K562 (cell line): Measurements from ENCODE around the gene SHROOM3. TPM values are rescaled to one million over a fixed set of nuclear protein-coding genes. Genes with fewer than 3 reads are reported as not detected.

Source experiments
- ATAC-seq: fragments of 200-7000 bp; cut with Tn5 transposase; 3 replicates; pipeline ENCODE4 v1.9.1; 2020; ENCODE audit warnings: moderate library complexity
- BruUV-seq: library from RNA; stranded (reverse); fragments of 400-500 nt; replicated peaks from 2 replicates; lab custom pipeline; 2021; lab: Mats Ljungman, UMichigan
- CTCF ChIA-PET: fragments of 300-600 bp; formaldehyde crosslinking; extraction: SDS; loops from one replicate; lab custom pipeline; 2021; ENCODE audit warnings: low intra/inter-chr PET ratio; lab: Yijun Ruan, JAX
- POLR2A ChIA-PET: fragments of 300-600, 350-650 bp; sonication (Branson Sonifier 250); formaldehyde crosslinking; extraction: SDS; loops from one replicate; lab custom pipeline; 2021; ENCODE audit warnings: antibody characterized with exemption, inconsistent platforms; lab: Yijun Ruan, JAX
- DNase-seq, 4 experiments: peaks; one replicate each; pipeline versions ENCODE4 v3.0.0 to v3.0.0-alpha.2; 2011 to 2018; ENCODE audit warnings: low spot score in 3 of 4, mixed read lengths in 3 of 4; ENCODE audit errors: extremely low read depth in 1 of 4
- FAIRE-seq: peaks from 2 replicates; lab custom pipeline; 2011; peaks lifted over from hg19 to GRCh38; lab: Jason Lieb, UNC
- H2AFZ ChIP-seq: 2 replicates; pipeline ENCODE4 v1.6.0; 2011; ENCODE audit warnings: low read depth, low read length, control low read depth, inconsistent platforms
- H3K27ac ChIP-seq: fragments of 200-600 bp; 3 replicates; pipeline ENCODE4 v1.8.0; 2011; ENCODE audit warnings: low read depth, mild to moderate bottlenecking, control low read depth, inconsistent platforms, low read length, moderate library complexity, mixed read lengths; ENCODE audit errors: extremely low read depth
- H3K27me3 ChIP-seq, 2 experiments: fragments of 300-600 bp in 1 of 2; 2 replicates in 1 of 2; 3 replicates in 1 of 2; pipeline versions ENCODE4 v1.6.0 to v1.8.0; 2011; ENCODE audit warnings: inconsistent platforms in 2 of 2, low read length in 2 of 2, mild to moderate bottlenecking in 1 of 2, mixed read lengths in 1 of 2, moderate library complexity in 1 of 2; ENCODE audit not compliant: control insufficient read depth in 2 of 2, insufficient read depth in 2 of 2
- H3K36me3 ChIP-seq: fragments of 300-600 bp; 3 replicates; pipeline ENCODE4 v1.8.0; 2011; ENCODE audit warnings: mild to moderate bottlenecking, low read length, inconsistent platforms; ENCODE audit not compliant: control insufficient read depth, insufficient read depth
- H3K4me1 ChIP-seq, 2 experiments: fragments of 200-600 bp in 1 of 2; replicated peaks in 1 of 2; 2 replicates in 1 of 2; 3 replicates in 1 of 2; pipeline versions ENCODE4 v1.5.1 to v1.8.0; 2011; ENCODE audit warnings: inconsistent platforms in 2 of 2, low read length in 2 of 2, mild to moderate bottlenecking in 1 of 2, mixed read lengths in 1 of 2, moderate library complexity in 1 of 2; ENCODE audit not compliant: control insufficient read depth in 2 of 2, insufficient read depth in 2 of 2
- H3K4me2 ChIP-seq: 2 replicates; pipeline ENCODE4 v1.6.1; 2011; ENCODE audit warnings: low read length, control low read depth, inconsistent platforms, mixed read lengths; ENCODE audit not compliant: insufficient read depth
- H3K4me3 ChIP-seq: fragments of 200-600 bp; sonication (generic), shearing (Covaris generic); 2 replicates; pipeline ENCODE4 v1.5.1; 2016; ENCODE audit warnings: control low read depth, inconsistent platforms
- H3K79me2 ChIP-seq: fragments of 200-600 bp; 3 replicates; pipeline ENCODE4 v1.8.0; 2011; ENCODE audit warnings: low read length, inconsistent platforms; ENCODE audit not compliant: control insufficient read depth, insufficient read depth
- H3K9ac ChIP-seq, 2 experiments: 2 replicates each; pipeline versions ENCODE4 v1.6.0 to v1.6.1; 2011; ENCODE audit warnings: low read depth in 2 of 2, low read length in 2 of 2, control low read depth in 1 of 2, inconsistent platforms in 1 of 2, mild to moderate bottlenecking in 1 of 2, mixed read lengths in 1 of 2; ENCODE audit not compliant: insufficient read depth in 1 of 2
- H3K9me1 ChIP-seq: one replicate; pipeline ENCODE4 v1.6.0; 2011; ENCODE audit warnings: inconsistent platforms, mild to moderate bottlenecking, low read length, moderate library complexity; ENCODE audit not compliant: control insufficient read depth, insufficient read depth
- H3K9me3 ChIP-seq: replicated peaks from 2 replicates; pipeline ENCODE4 v1.5.1; 2011; ENCODE audit warnings: low read depth, low read length, inconsistent platforms; ENCODE audit not compliant: control insufficient read depth, insufficient read depth
- H4K20me1 ChIP-seq: replicated peaks from 2 replicates; pipeline ENCODE4 v1.6.1; 2011; ENCODE audit warnings: low read length, inconsistent platforms, mixed read lengths; ENCODE audit not compliant: control insufficient read depth, insufficient read depth
- ATF7 ChIP-seq: fragments of 450-650 bp; IDR thresholded peaks from 2 replicates; pipeline ENCODE4 v1.7.1; 2014; ENCODE audit warnings: mild to moderate bottlenecking, moderate library complexity
- CREM ChIP-seq: IDR thresholded peaks from 2 replicates; pipeline ENCODE4 v1.6.1; 2014; ENCODE audit warnings: antibody characterized with exemption, low read depth
- DPF2 ChIP-seq: fragments of 450-650 bp; IDR thresholded peaks from 2 replicates; pipeline ENCODE4 v1.6.1; 2016
- EP300 ChIP-seq: IDR thresholded peaks from 2 replicates; pipeline ENCODE4 v1.6.1; 2012; ENCODE audit warnings: low read length, improper control_type of control experiment
- GTF2E2 ChIP-seq: fragments of 200-800 bp; sonication (Bioruptor generic); IDR thresholded peaks from 2 replicates; pipeline ENCODE4 v1.6.1; 2016; ENCODE audit warnings: missing genetic modification characterization, missing compliant biosample characterization
- HIVEP1 ChIP-seq: fragments of 250-450 bp; sonication (Bioruptor Pico); IDR thresholded peaks from 2 replicates; pipeline ENCODE4 v1.4.0; 2020; ENCODE audit warnings: mild to moderate bottlenecking
- NCOA4 ChIP-seq: fragments of 450-650 bp; IDR thresholded peaks from 2 replicates; pipeline ENCODE4 v1.6.1; 2018; ENCODE audit warnings: mild to moderate bottlenecking; ENCODE audit not compliant: partially characterized antibody
- OTX1 ChIP-seq: fragments of 450-650 bp; formaldehyde crosslinking; IDR thresholded peaks from 2 replicates; pipeline ENCODE4 v1.4.0; 2022; ENCODE audit warnings: mild to moderate bottlenecking
- RERE ChIP-seq: sonication (generic); formaldehyde crosslinking; IDR thresholded peaks from 2 replicates; pipeline ENCODE4 v1.8.0; 2023; ENCODE audit warnings: missing genetic modification reagents, mild to moderate bottlenecking, borderline replicate concordance
- ZNF311 ChIP-seq: fragments of 250-450 bp; sonication (Bioruptor Pico); IDR thresholded peaks from 2 replicates; pipeline ENCODE4 v1.4.0; 2020; ENCODE audit warnings: mild to moderate bottlenecking, moderate library complexity
- WGBS: fragments of 100-300 bp; shearing (Covaris generic); methylation state at CpG from one replicate; pipeline ENCODE4 v1.1.6; 2016; ENCODE audit warnings: low coverage, mixed read lengths; ENCODE audit not compliant: insufficient coverage; ENCODE audit errors: missing lambda C conversion rate; 5-methylcytosine and 5-hydroxymethylcytosine counted together
- in situ Hi-C: fragments of 300-500 bp; cut with MboI; formaldehyde crosslinking; loops from 4 replicates; pipeline ENCODE4 v1.15.0; 2018; ENCODE audit warnings: inconsistent platforms, mixed read lengths
- intact Hi-C: fragments of 100-400 bp; cut with micrococcal nuclease; formaldehyde crosslinking; loops from 2 replicates; pipeline ENCODE4 v1.14.2; 2022
- polyA plus RNA-seq, 8 experiments: library from polyadenylated mRNA; depleted of rRNA in 4 of 8; stranded (reverse) in 5 of 8; unstranded in 3 of 8; fragments of >200 nt; fragmentation: Nextera tagmentation in 2 of 8; fragmentation: Illumina TruSeq in 1 of 8; extraction: Ambion mirVana in 2 of 8; extraction: Trizol in 1 of 8; gene quantifications; 2 replicates each; pipeline versions ENCODE4 v1.2.1 to v1.2.3, GENCODE V29; 2011 to 2014; ENCODE audit warnings: inconsistent platforms in 1 of 8, missing spikeins in 1 of 8
- total RNA-seq, 7 experiments: library from RNA; depleted of rRNA in 6 of 7; stranded (reverse); fragments of >200 nt in 6 of 7; fragmentation: Illumina TruSeq in 2 of 7; extraction: Trizol in 2 of 7; gene quantifications; 2 replicates each; pipeline versions ENCODE4 v1.2.1 to v1.2.3, GENCODE V29; 2011 to 2021; ENCODE audit warnings: low replicate concordance in 1 of 7
- TF ChIP-seq, protein P1 (sequence below): fragments of 450-650 bp; IDR thresholded peaks from 2 replicates; pipeline ENCODE4 v1.6.1; 2018; ENCODE audit not compliant: partially characterized antibody

The SHROOM3 gene
- total and polyA plus RNA-seq, 9 of the 15 experiments (the other 6 are each of a cell fraction or from before 2014, with no cell fraction given): 0.01 to 0.07 TPM; not detected in 7

DNA sequence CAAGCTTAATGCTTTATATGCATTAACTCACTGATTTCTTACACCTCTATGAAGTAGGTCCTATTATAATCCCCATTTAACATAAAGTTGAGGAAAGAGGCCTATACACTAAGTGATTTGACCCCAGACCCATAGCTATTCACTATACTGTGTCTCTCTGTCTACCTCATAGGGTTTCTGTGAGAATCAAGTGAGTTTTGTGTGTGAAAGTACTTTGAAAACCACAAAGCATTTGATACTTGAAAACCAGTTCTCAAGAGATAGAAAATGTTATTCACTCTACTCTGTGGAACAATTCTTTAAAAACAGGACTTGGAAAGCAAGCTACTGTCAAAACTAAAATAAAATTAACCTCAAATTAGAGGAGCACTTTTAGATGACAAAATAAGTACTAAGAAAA, 35.0 kb downstream of the SHROOM3 start (continued):
- TF ChIP-seq ATF7 (no peak), NCOA4 (no peak), DPF2 (no peak), CREM (no peak), OTX1 (CRISPR knock-in tag) (no peak), ZNF311 (CRISPR knock-in tag) (no peak), GTF2E2 (no peak)
- TF ChIP-seq, protein P1, sequence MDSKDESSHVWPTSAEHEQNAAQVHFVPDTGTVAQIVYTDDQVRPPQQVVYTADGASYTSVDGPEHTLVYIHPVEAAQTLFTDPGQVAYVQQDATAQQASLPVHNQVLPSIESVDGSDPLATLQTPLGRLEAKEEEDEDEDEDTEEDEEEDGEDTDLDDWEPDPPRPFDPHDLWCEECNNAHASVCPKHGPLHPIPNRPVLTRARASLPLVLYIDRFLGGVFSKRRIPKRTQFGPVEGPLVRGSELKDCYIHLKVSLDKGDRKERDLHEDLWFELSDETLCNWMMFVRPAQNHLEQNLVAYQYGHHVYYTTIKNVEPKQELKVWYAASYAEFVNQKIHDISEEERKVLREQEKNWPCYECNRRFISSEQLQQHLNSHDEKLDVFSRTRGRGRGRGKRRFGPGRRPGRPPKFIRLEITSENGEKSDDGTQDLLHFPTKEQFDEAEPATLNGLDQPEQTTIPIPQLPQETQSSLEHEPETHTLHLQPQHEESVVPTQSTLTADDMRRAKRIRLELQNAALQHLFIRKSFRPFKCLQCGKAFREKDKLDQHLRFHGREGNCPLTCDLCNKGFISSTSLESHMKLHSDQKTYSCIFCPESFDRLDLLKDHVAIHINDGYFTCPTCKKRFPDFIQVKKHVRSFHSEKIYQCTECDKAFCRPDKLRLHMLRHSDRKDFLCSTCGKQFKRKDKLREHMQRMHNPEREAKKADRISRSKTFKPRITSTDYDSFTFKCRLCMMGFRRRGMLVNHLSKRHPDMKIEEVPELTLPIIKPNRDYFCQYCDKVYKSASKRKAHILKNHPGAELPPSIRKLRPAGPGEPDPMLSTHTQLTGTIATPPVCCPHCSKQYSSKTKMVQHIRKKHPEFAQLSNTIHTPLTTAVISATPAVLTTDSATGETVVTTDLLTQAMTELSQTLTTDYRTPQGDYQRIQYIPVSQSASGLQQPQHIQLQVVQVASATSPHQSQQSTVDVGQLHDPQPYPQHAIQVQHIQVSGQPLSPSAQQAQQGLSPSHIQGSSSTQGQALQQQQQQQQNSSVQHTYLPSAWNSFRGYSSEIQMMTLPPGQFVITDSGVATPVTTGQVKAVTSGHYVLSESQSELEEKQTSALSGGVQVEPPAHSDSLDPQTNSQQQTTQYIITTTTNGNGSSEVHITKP: no peak

GRCh38 chr4:76470532-76470931, 35.5 kb downstream of the SHROOM3 start:
- H3K9me3 ChIP-seq: no peaks in the 10 kb centered on the region
- intact Hi-C loops (no loop called here), in situ Hi-C loops (no loop called here)
- no peaks in the 10 kb centered on the region for H3K36me3 ChIP-seq
- no peaks in the 10 kb centered on the region for H3K9me1 ChIP-seq
- no peaks in the 10 kb centered on the region for H3K27me3 ChIP-seq
- H3K4me3 ChIP-seq: no peak overlapping the region
- no TSS peak for BruUV-seq
- ChIA-PET CTCF (no interaction called here), POLR2A (no interaction called here)
- no peak for ATAC-seq
- H4K20me1 ChIP-seq: no peaks in the 10 kb centered on the region
- no peak for FAIRE-seq
- no peak overlapping the region for H3K4me2 ChIP-seq
- 0% methylated on average over 1 of the region's 1 CpG for WGBS
- DNase-seq: no peak
- no peaks in the 10 kb centered on the region for H3K79me2 ChIP-seq
- H3K4me1 ChIP-seq: no peaks in the 10 kb centered on the region
- H2AFZ ChIP-seq: no peak overlapping the region
- H3K9ac ChIP-seq: no peak overlapping the region
- no peak overlapping the region for H3K27ac ChIP-seq
- TF ChIP-seq HIVEP1 (CRISPR knock-in tag) (no peak), RERE (no peak), EP300 (no peak)
